ENCODE measurements around the gene DACT3.
"Not testable (repeated sequence)": the region's sequence is repeated elsewhere in the genome, so short reads cannot be mapped to it uniquely, and the experiment has no call there.

The DACT3 gene

DNA sequence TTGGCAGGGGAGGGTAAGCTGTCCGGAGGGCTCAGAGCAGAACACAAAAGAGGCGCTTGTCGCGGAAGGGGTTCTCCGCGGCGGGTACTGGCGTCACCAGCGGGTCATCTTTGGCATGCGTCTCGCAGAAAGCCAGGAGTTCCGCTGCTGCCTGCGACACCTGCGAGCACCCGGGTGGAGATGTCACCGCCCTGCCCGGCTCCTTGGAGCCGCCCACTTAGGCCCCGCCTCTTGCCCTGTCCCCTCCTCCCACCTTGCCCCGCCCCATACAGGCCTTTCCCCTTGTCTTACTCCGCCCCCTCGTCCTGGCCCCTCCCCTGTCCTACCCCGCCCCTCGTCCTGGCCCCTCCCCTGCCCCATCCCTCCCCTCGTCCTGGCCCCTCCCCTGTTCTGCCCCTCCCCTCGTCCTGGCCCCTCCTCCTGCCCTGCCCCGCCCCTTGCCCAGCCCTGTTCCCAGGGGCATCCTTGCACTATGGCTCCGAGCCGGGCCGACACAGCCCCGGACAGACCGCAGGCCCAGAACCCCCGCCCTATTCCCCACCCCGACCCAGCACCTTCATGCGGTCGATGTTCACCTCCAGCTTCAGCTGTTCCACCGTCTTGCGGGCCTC lies 26.8 kb downstream of the DACT3 start:
- DNase-seq (ENCODE audit: low read depth), result peak; percentile 97

DNA sequence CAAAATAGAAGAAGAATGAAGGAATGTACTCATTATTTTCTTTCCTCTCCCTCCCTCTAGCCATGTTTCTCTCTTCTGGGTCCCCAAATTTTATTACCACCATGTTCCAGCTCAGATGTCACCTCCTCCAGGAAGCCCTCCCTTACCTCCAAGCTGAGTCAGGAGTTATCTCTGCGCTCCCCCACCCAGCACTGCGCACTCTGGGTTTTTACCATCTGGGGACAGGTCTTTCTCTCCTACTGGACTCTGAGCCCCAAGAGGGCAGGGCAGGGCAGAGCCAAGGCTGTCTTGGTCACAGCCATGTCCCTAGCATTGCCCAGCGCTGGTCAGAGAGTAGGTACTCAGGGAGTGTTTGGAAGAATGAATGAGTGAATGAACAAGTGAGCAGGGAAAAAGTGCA lies 27.9 kb downstream of the DACT3 start:
- DNase-seq (ENCODE audit: low read depth), result no peak

GRCh38 chr19:46631481-46631880 lies 29.5 kb downstream of the DACT3 start:
- DNase-seq (ENCODE audit: low read depth), result no peak

DNA sequence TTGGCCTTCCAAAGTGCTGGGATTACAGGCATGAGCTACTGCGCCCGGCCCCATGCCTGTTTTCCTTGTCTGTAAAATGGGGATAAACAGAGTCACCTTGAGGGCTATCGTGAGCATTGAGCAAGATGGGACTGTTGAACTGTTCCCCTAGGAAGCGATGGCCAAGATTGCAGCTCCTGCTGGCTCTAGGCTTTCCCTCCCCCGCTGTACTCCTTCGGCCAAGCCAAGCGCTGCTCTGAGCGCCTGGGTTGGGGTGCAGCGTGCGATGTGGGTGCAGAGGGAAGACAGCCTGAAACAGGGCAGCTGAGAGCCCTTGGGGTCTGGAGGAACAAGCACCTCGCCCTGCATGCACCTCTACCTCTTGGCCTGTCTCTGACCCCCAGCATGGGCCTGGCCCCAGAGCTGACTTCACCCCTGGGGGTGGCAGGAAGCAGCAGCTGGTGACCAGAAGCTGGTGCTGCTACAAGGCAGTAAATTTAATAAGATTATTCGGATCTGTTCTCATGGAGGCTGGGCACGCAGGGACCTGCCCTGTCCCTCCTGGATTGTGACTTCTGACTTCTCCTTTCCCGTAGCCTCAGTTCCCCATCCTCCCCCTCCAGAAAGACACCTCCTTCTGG lies 30.3 kb downstream of the DACT3 start:
- DNase-seq (ENCODE audit: low read depth), result no peak

DNA sequence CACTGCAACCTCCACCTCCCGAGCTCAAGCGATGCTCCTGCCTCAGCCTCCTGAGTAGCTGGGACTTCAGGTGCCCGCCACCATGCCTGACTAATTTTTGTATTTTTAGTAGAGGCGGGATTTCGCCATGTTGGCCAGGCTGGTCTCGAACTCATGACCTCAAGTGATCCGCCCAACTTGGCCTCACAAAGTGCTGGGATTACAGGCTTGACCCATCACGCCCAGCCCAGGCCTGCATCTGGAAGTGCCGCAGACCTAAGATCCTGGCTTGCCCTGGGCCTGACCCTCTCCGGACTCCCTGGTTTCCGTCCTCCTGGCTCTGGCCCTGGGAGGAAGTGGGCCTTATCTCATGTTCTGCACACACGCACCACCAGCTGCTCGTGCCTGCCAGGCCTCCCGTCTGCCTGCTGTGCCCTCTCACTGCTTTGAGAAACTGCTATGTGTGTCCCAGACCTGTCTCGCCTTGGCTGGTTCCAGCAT lies 31.4 kb downstream of the DACT3 start:
- DNase-seq (ENCODE audit: low read depth), result no peak

- DNase-seq (ENCODE audit: low read depth), result not testable (repeated sequence)
Measured at GRCh38 chr19:46628970-46629369, 32.0 kb downstream of the DACT3 start.

GRCh38 chr19:46626446-46626845 lies 34.5 kb downstream of the DACT3 start:
- no peak for DNase-seq (ENCODE audit: low read depth)

DNA sequence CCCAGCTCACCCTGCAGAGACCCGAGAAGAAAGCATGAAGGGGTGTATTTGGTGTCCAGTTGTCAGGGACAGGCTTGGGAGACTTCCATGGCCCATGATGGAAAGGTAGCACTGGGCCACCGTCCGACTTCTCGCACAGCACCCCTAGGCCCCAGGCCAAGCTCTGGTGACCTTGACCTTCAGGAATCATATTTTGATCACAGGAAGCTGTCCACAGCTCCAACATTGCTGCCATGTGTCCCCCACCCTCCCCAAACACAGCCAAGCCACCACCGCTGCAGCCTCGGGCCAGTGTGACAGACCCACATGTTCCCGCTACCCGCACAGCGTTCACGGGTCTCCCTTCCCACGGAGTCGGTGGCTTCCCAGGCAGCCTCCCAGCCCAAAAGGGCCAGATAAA lies 35.3 kb downstream of the DACT3 start:
- DNase-seq (ENCODE audit: low read depth), result no peak

- DNase-seq (ENCODE audit: low read depth), result no peak
Measured at GRCh38 chr19:46624958-46625661, 35.9 kb downstream of the DACT3 start, which contains the start of gene PTGIR. PTGIR (minus strand) TSS chr19:46625089; CDS start chr19:46624225, 864 bp downstream.

- no peak for DNase-seq (ENCODE audit: low read depth)
Measured at GRCh38 chr19:46623915-46624502, 37.0 kb downstream of the DACT3 start.

GRCh38 chr19:46622118-46622446 lies 38.9 kb downstream of the DACT3 start:
- no peak for DNase-seq (ENCODE audit: low read depth)

DNA sequence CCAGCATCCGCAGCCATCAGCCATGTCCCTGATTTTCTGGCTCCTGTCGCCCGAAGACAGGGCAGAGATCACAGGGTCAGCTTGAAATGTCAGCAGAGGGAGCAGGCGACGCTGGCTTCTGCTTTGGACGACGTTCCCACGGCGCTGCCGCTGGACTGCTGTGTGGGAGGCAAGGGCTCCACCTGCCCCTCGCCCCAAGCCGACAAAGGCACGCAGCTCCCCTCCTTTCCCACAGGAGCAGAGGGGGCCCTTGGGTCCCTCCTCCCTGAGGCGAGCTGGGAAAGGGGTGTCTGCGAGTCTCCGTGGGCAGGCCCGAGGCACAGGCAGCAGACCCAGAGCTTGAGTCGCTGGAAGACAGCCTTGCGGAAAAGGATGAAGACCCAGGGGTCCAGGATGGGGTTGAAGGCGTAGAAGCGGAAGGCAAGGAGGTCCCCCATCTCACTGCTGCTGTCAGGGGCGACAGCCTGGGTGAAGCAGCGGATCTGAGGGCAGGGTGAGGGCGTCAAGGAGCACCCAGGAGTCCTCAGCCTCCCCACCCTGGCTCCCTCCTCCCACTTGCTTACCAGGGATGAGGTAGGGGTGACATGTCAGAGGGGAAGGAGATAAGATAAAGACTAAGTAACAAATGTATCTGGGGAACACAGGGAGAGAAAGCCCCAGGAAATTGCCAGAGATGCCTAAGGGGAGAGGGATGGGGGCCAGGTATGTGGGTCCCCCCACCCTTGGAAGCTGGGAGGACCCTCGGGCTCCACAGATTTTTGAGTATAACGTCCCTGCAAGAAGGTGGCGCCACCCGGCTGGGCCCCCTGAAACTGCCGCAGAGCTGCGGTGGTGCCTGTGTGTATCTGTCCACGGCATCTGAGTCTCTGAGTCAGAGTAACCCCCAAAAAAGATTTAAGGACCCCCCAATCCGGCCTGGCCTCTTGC lies 39.5 kb downstream of the DACT3 start:
- no peak for DNase-seq (ENCODE audit: low read depth)

- no peak for DNase-seq (ENCODE audit: low read depth)
Measured at GRCh38 chr19:46620716-46621115, 40.3 kb downstream of the DACT3 start.

GRCh38 chr19:46620267-46620666 lies 40.7 kb downstream of the DACT3 start:
- no peak for DNase-seq (ENCODE audit: low read depth)

DNA sequence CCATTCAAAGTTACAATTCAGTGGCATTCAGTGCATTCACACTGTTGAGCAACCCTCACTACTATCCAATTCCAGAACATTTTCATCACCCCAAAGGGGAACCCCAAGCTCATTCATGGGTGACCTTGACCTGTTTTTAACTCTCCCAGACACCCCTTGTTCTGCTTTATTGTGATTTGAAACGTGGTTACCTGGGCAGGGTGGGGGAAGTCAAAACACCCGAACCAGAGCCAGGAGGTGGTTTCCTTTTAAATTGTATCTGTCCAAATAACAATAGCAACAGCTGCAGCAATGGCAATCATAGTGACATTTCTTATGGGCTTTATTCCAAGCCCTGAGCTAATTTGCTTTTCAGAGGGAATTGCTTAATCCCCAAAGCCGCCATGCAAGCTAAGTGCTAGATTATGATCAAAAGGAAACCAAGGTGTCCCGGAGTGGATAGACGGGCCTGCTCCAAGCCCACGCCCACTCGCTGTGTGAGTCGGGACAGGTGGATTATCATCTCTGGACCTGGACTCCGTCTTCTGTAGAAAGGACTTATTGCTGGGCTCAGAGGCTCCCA lies 42.2 kb downstream of the DACT3 start:
- no peak for DNase-seq (ENCODE audit: low read depth)

DNA sequence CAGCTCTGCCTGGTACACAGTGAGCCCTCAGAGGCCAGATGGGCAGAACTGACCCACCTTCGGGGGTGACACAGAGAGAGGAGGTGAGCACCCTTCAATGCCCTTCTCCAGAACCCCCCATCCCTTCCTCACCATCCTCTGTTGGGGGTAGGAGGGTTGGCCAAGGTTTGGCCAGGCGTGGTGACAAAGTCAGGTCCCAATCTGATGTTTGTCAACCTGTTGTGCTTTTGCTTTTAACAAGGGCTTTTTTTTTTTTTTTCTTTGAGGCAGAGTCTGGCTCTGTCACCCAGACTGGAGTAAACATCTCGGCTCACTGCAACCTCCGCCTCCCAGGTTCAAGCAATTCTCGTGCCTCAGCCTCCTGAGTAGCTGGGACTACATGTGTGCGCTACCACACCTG lies 43.4 kb downstream of the DACT3 start:
- DNase-seq (ENCODE audit: low read depth), result no peak

- DNase-seq (ENCODE audit: low read depth), result no peak
Measured at GRCh38 chr19:46616631-46617322, 44.2 kb downstream of the DACT3 start.

DNA sequence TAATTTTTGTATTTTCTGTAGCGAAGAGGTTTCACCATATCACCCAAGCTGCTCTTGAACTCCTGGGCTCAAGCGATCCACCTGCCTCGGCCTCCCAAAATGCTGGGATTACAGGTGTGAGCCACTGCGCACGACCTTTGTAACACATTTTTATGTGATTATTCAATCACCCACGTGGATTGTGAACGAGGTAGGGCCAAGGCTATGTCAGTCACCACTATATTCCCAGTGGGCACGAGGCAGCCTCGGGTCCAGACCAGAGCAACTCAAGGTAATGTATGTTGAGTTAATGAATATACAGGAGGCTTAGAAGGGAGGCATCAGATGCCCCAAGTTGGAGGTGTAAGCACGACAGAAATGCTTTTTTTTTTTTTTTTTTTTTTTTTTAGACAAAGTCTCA lies 45.0 kb downstream of the DACT3 start:
- DNase-seq (ENCODE audit: low read depth), result no peak

- DNase-seq (ENCODE audit: low read depth), result peak; percentile 71
Measured at GRCh38 chr19:46614114-46614722, 46.8 kb downstream of the DACT3 start.

DNA sequence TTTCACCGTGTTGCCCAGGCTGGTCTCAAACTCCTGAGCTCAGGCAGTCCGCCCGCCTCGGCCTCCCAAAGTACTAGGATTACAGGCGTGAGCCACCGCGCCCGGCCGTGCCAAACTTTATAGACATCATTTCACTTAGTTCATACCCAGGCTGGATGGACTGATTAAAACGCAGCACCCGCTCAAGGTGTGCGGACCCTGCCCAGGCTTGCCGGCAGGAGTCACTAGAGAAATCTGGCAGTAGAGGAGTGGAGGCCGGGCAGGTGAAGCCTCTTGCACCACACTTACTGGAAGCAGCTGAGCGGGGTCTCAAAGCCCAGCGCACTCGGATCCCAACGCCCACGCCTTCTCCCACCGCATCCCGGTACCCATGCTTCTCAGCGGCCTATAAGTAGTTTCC lies 47.5 kb downstream of the DACT3 start:
- no peak for DNase-seq (ENCODE audit: low read depth)

Data from T follicular helper cell (primary cell).